Measurements from ENCODE around the gene RUNX1.

- no peak for TF ChIP-seq POLR2A (IDR thresholded peaks at IDR 0.05; ENCODE audit: low read length)
- no peak for TF ChIP-seq GATA1 (IDR thresholded peaks at IDR 0.05; ENCODE audit: low read depth, low read length)
Observed at GRCh38 chr21:34883491-34884271, 165.4 kb downstream of the RUNX1 start.

All from erythroblast (primary cell).